Measurements from ENCODE around the gene CSAG2.
"Not testable (repeated sequence)": the region's sequence is repeated elsewhere in the genome, so short reads cannot be mapped to it uniquely, and the experiment has no call there.

Gene CSAG2

DNA sequence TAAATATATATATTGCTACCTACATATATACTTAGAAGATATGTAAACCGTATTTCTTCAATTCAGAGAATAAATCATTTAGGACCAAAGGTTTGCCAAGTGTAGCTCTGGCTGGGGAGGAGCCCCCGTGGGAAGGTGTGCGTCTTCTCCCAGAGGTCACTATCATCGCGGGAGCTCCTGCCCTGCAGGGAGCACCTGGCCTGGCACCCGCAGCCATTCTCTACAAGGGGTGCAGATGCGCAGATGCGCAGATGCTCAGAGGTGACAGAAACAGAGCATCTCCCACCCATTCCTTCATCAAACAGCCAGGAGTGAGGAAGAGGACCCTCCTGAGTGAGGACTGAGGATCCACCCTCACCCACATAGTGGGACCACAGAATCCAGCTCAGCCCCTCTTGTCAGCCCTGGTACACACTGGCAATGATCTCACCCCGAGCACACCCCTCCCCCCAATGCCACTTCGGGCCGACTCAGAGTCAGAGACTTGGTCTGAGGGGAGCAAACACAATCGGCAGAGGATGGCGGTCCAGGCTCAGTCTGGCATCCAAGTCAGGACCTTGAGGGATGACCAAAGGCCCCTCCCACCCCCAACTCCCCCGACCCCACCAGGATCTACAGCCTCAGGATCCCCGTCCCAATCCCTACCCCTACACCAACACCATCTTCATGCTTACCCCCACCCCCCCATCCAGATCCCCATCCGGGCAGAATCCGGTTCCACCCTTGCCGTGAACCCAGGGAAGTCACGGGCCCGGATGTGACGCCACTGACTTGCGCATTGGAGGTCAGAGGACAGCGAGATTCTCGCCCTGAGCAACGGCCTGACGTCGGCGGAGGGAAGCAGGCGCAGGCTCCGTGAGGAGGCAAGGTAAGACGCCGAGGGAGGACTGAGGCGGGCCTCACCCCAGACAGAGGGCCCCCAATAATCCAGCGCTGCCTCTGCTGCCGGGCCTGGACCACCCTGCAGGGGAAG lies 5.0 kb upstream of the CSAG2 start, which contains the start of gene MAGEA2B:
Gene MAGEA2B, plus strand, starts transcription at position 814 of the 973 bp plus-strand sequence. CDS start 2,479 bp downstream, outside the sequence.
- not testable (repeated sequence) for H3K4me3 ChIP-seq (ENCODE audit: low read length); H3K9ac ChIP-seq (ENCODE audit: low read depth, low read length); H3K36me3 ChIP-seq (ENCODE audit: insufficient read depth, low read length); H3K9me3 ChIP-seq (replicated peaks; ENCODE audit: low read length); H3K4me2 ChIP-seq (ENCODE audit: low read length); H3K27me3 ChIP-seq (ENCODE audit: control insufficient read depth, insufficient read depth, low read length); H3K4me1 ChIP-seq (ENCODE audit: control insufficient read depth, insufficient read depth, low read length)

DNA sequence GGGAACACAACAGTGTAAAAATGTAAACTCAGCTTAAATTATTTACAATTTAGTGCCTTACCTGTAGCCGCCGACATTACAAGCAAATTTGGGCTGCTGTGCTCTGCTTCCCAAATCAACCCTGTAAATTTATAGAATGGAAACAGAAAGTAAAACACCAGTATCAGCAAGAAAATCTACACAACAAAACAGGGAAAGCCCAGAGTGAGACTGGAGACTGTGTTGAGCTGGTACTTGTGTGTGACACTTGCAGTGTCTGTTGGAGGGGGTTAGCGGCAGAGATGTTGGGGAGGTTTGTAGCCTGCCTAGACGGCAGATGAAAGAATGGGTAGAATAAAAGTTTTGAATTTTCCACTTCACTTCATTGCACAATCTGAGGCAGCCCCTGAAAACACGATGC lies 4.1 kb upstream of the CSAG2 start:
- not testable (repeated sequence) for H3K36me3 ChIP-seq (ENCODE audit: insufficient read depth, low read length); H3K4me2 ChIP-seq (ENCODE audit: low read length); H3K27me3 ChIP-seq (ENCODE audit: control insufficient read depth, insufficient read depth, low read length); H3K9ac ChIP-seq (ENCODE audit: low read depth, low read length); H3K4me3 ChIP-seq (ENCODE audit: low read length); H3K9me3 ChIP-seq (replicated peaks; ENCODE audit: low read length); H3K4me1 ChIP-seq (ENCODE audit: control insufficient read depth, insufficient read depth, low read length)

DNA sequence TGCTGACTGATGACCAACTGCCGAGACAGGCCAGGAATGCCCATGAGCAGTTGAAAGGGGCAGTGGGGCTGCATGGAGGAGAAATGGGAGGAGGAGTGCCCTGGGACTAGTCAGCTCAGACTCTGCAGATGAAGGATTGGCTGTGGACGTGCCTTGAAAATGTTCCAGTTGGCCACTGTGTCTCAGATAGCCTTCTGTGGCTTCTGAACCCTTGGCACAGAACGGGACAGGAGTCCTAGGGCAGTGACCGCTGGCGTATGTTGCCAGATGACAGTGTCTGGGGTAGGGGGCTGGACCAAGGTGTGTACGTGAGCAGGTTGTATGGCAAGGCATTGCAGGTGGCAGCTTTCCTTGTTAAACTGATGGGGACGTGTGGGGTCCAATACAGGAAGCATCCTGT lies 2.6 kb downstream of the CSAG2 start:
- not testable (repeated sequence) for H3K9ac ChIP-seq (ENCODE audit: low read depth, low read length); H3K27me3 ChIP-seq (ENCODE audit: control insufficient read depth, insufficient read depth, low read length); H3K4me1 ChIP-seq (ENCODE audit: control insufficient read depth, insufficient read depth, low read length); H3K9me3 ChIP-seq (replicated peaks; ENCODE audit: low read length); H3K36me3 ChIP-seq (ENCODE audit: insufficient read depth, low read length); H3K4me2 ChIP-seq (ENCODE audit: low read length); H3K4me3 ChIP-seq (ENCODE audit: low read length)

DNA sequence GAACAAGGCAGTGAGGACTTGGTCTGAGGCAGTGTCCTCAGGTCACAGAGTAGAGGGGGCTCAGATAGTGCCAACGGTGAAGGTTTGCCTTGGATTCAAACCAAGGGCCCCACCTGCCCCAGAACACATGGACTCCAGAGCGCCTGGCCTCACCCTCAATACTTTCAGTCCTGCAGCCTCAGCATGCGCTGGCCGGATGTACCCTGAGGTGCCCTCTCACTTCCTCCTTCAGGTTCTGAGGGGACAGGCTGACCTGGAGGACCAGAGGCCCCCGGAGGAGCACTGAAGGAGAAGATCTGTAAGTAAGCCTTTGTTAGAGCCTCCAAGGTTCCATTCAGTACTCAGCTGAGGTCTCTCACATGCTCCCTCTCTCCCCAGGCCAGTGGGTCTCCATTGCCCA lies 8.7 kb downstream of the CSAG2 start:
- H3K9ac ChIP-seq (ENCODE audit: low read depth, low read length); H3K27me3 ChIP-seq (ENCODE audit: control insufficient read depth, insufficient read depth, low read length); H3K4me1 ChIP-seq (ENCODE audit: control insufficient read depth, insufficient read depth, low read length); H3K9me3 ChIP-seq (replicated peaks; ENCODE audit: low read length); H3K4me3 ChIP-seq (ENCODE audit: low read length); H3K4me2 ChIP-seq (ENCODE audit: low read length); H3K36me3 ChIP-seq (ENCODE audit: insufficient read depth, low read length): not testable (repeated sequence)

DNA sequence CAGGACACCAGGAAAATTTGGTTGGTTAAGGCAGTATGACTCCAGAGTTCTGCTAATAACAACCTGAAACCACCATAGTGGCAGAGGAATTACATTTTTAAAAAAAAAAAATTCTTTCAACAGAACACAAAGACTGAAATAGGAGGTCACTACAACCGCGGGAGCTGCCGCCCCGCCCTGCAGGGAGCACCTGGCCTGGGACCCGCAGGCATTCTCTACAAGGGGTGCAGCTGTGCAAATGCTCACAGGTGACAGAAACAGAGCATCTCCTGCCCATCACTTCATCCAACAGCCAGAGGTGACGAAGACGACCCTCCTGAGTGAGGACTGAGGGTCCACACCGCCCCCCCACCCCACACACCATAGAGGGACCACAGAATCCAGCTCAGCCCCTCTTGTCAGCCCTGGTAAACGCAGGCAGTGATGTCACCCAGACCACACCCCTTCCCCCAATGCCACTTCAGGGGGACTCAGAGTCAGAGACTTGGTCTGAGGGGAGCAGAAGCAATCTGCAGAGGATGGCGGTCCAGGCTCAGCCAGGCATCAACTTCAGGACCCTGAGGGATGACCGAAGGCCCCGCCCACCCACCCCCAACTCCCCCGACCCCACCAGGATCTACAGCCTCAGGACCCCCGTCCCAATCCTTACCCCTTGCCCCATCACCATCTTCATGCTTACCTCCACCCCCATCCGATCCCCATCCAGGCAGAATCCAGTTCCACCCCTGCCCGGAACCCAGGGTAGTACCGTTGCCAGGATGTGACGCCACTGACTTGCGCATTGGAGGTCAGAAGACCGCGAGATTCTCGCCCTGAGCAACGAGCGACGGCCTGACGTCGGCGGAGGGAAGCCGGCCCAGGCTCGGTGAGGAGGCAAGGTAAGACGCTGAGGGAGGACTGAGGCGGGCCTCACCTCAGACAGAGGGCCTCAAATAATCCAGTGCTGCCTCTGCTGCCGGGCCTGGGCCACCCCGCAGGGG lies 10.8 kb downstream of the CSAG2 start, which contains the start of gene MAGEA3:
Gene MAGEA3, plus strand, starts transcription at position 843 of the 980 bp plus-strand sequence. CDS start 2,039 bp downstream, outside the sequence.
- not testable (repeated sequence) for H3K9ac ChIP-seq (ENCODE audit: low read depth, low read length); H3K9me3 ChIP-seq (replicated peaks; ENCODE audit: low read length); H3K27me3 ChIP-seq (ENCODE audit: control insufficient read depth, insufficient read depth, low read length); H3K4me1 ChIP-seq (ENCODE audit: control insufficient read depth, insufficient read depth, low read length); H3K4me2 ChIP-seq (ENCODE audit: low read length); H3K36me3 ChIP-seq (ENCODE audit: insufficient read depth, low read length); H3K4me3 ChIP-seq (ENCODE audit: low read length)

GRCh38 chrX:152681012-152681411 lies 28.1 kb downstream of the CSAG2 start:
- H3K9ac ChIP-seq (ENCODE audit: low read depth, low read length); H3K4me2 ChIP-seq (ENCODE audit: low read length); H3K4me3 ChIP-seq (ENCODE audit: low read length); H3K27me3 ChIP-seq (ENCODE audit: control insufficient read depth, insufficient read depth, low read length); H3K9me3 ChIP-seq (replicated peaks; ENCODE audit: low read length); H3K4me1 ChIP-seq (ENCODE audit: control insufficient read depth, insufficient read depth, low read length); H3K36me3 ChIP-seq (ENCODE audit: insufficient read depth, low read length): not testable (repeated sequence)

- H3K4me1 ChIP-seq (ENCODE audit: control insufficient read depth, insufficient read depth, low read length); H3K4me2 ChIP-seq (ENCODE audit: low read length); H3K4me3 ChIP-seq (ENCODE audit: low read length); H3K9ac ChIP-seq (ENCODE audit: low read depth, low read length); H3K9me3 ChIP-seq (replicated peaks; ENCODE audit: low read length); H3K27me3 ChIP-seq (ENCODE audit: control insufficient read depth, insufficient read depth, low read length); H3K36me3 ChIP-seq (ENCODE audit: insufficient read depth, low read length): not testable (repeated sequence)
Observed at GRCh38 chrX:152674652-152675051, 34.4 kb downstream of the CSAG2 start.

DNA sequence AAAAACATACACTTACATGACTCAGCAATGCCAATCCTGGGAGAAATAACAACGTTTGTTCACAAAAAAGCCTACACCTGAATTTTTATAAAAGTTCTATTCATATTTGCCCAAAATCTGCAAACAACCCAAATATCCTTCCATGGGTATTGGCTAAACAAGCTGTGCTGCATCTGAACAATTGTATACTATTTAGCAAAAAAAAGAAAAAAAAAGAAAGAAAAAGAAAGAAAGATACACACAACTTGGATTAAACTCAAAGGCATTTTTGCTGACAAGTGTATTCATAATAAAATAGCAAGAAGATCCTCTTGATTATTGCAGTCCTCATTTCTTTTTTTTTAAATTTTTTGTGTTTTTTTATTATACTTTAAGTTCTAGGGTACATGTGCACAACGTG lies 34.9 kb downstream of the CSAG2 start:
- Histone ChIP-seq H3K27me3 (ENCODE audit: control insufficient read depth, insufficient read depth, low read length) (no peaks in the 10 kb centered on the region), H3K9me3 (replicated peaks; ENCODE audit: low read length) (no peaks in the 10 kb centered on the region), H3K9ac (ENCODE audit: low read depth, low read length) (no peak overlapping the region), H3K4me1 (ENCODE audit: control insufficient read depth, insufficient read depth, low read length) (no peaks in the 10 kb centered on the region), H3K4me3 (ENCODE audit: low read length) (no peak overlapping the region), H3K4me2 (ENCODE audit: low read length) (no peak overlapping the region), H3K36me3 (ENCODE audit: insufficient read depth, low read length) (no peaks in the 10 kb centered on the region)

GRCh38 chrX:152663086-152663485 lies 46.0 kb downstream of the CSAG2 start:
- no peak overlapping the region for H3K9ac ChIP-seq (ENCODE audit: low read depth, low read length)
- H3K4me1 ChIP-seq (ENCODE audit: control insufficient read depth, insufficient read depth, low read length) = no peaks in the 10 kb centered on the region
- no peak overlapping the region for H3K4me2 ChIP-seq (ENCODE audit: low read length)
- H3K9me3 ChIP-seq (replicated peaks; ENCODE audit: low read length) = no peaks in the 10 kb centered on the region
- no peaks in the 10 kb centered on the region for H3K36me3 ChIP-seq (ENCODE audit: insufficient read depth, low read length)
- H3K4me3 ChIP-seq (ENCODE audit: low read length) = no peak overlapping the region
- no peaks in the 10 kb centered on the region for H3K27me3 ChIP-seq (ENCODE audit: control insufficient read depth, insufficient read depth, low read length)

DNA sequence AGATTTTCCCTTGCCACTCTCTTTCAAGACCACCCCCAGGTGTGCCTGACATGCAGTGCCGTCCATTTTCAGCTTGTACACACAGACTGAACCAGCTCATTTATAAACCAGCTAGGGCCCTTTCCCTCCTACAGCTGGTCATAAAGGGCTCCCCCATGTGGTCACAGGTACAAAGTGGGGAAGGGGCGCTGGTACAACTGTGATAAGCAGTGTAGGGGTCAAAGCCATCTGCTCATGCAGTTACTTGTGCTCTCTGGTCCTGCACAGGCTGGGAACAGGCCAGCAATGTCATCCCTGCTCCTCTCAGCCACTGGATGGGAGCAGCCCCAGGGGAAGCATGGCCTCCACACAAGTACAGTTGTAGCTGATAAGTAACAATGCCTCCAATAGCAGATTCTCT lies 50.8 kb downstream of the CSAG2 start:
- Histone ChIP-seq H3K27me3 (ENCODE audit: control insufficient read depth, insufficient read depth, low read length) (no peaks in the 10 kb centered on the region), H3K36me3 (ENCODE audit: insufficient read depth, low read length) (no peaks in the 10 kb centered on the region), H3K4me3 (ENCODE audit: low read length) (no peak overlapping the region), H3K4me1 (ENCODE audit: control insufficient read depth, insufficient read depth, low read length) (no peaks in the 10 kb centered on the region), H3K4me2 (ENCODE audit: low read length) (no peak overlapping the region), H3K9ac (ENCODE audit: low read depth, low read length) (no peak overlapping the region), H3K9me3 (replicated peaks; ENCODE audit: low read length) (no peaks in the 10 kb centered on the region)

Data from skeletal muscle satellite cell (primary cell).